ENCODE results near the gene SCG2.

The SCG2 gene

GRCh38 chr2:223643309-223643708, 41.1 kb upstream of the SCG2 start:
- H3K4me1 ChIP-seq (ENCODE audit: control insufficient read depth, insufficient read depth, low read length), result no peaks in the 10 kb centered on the region
- H3K36me3 ChIP-seq (ENCODE audit: control insufficient read depth in 2 of 2, insufficient read depth in 1 of 2, low read length in 2 of 2), result no peaks in the 10 kb centered on the region
- H3K27ac ChIP-seq (ENCODE audit: extremely low read depth, low read depth, low read length), result no peak overlapping the region
- no peaks in the 10 kb centered on the region for H3K9me3 ChIP-seq (ENCODE audit: control insufficient read depth, insufficient read depth, low read depth, low read length)
- ChIA-PET POLR2A (no interaction called here), CTCF (no interaction called here)
- no peak overlapping the region for H3K4me3 ChIP-seq (ENCODE audit: low read depth, low read length)
- TF ChIP-seq ZNF76 (tag by site-specific recombination; IDR thresholded peaks at IDR 0.05; ENCODE audit: borderline replicate concordance, low read depth), result no peak

GRCh38 chr2:223642506-223642905, 40.3 kb upstream of the SCG2 start:
- POLR2A ChIA-PET, result no interaction called here
- Histone ChIP-seq H3K36me3 (ENCODE audit: control insufficient read depth in 2 of 2, insufficient read depth in 1 of 2, low read length in 2 of 2) (no peaks in the 10 kb centered on the region), H3K9me3 (ENCODE audit: control insufficient read depth, insufficient read depth, low read depth, low read length) (no peaks in the 10 kb centered on the region), H3K4me3 (ENCODE audit: low read depth, low read length) (no peak overlapping the region), H3K4me1 (ENCODE audit: control insufficient read depth, insufficient read depth, low read length) (no peaks in the 10 kb centered on the region), H3K27ac (ENCODE audit: extremely low read depth, low read depth, low read length) (no peak overlapping the region)
- CTCF ChIA-PET, result interaction anchor here (0.6 kb wide), 2 partner anchors 14 to 16 kb away, joined by 3 read pairs; no protein-coding TSS in a partner anchor
- TF ChIP-seq ZNF704 (tag by site-specific recombination; IDR thresholded peaks at IDR 0.05), result no peak
- TF ChIP-seq KLF9 (tag by site-specific recombination; IDR thresholded peaks at IDR 0.05; ENCODE audit: low read depth), result no peak
- TF ChIP-seq SP7 (tag by site-specific recombination; IDR thresholded peaks at IDR 0.05), result no peak
- no peak for TF ChIP-seq ZNF610 (tag by site-specific recombination; IDR thresholded peaks at IDR 0.05; ENCODE audit: borderline replicate concordance)
- no peak for TF ChIP-seq BCL6B (tag by site-specific recombination; IDR thresholded peaks at IDR 0.05)
- no peak for TF ChIP-seq ZBTB10 (tag by site-specific recombination; IDR thresholded peaks at IDR 0.05)
- no peak for TF ChIP-seq ZNF311 (tag by site-specific recombination; IDR thresholded peaks at IDR 0.05; ENCODE audit: borderline replicate concordance)
- no peak for TF ChIP-seq ZNF791 (tag by site-specific recombination; IDR thresholded peaks at IDR 0.05)
- no peak for TF ChIP-seq ZNF266 (tag by site-specific recombination; IDR thresholded peaks at IDR 0.05; ENCODE audit: low read depth)
- no peak for TF ChIP-seq ZNF623 (tag by site-specific recombination; IDR thresholded peaks at IDR 0.05)
- no peak for TF ChIP-seq ZXDB (tag by site-specific recombination; IDR thresholded peaks at IDR 0.05)
- no peak for TF ChIP-seq KLF16 (tag by site-specific recombination; IDR thresholded peaks at IDR 0.05)
- TF ChIP-seq ZSCAN18 (tag by site-specific recombination; IDR thresholded peaks at IDR 0.05), result no peak
- TF ChIP-seq TRIM28 (IDR thresholded peaks at IDR 0.05; ENCODE audit: borderline replicate concordance, low read length), result no peak
- no peak for TF ChIP-seq REST (tag by site-specific recombination; IDR thresholded peaks at IDR 0.05)
- no peak for TF ChIP-seq ZNF768 (tag by site-specific recombination; IDR thresholded peaks at IDR 0.05)
- TF ChIP-seq ZSCAN4 (tag by site-specific recombination; IDR thresholded peaks at IDR 0.05), result no peak
- no peak for TF ChIP-seq ZNF747 (tag by site-specific recombination; IDR thresholded peaks at IDR 0.05)

All from HEK293 (cell line).